Calu3 (cell line): ENCODE measurements around the gene GET4. TPM values are rescaled to one million over a fixed set of nuclear protein-coding genes. Genes with fewer than 3 reads are reported as not detected.

ENCODE experiments used
- BruUV-seq: library from RNA; stranded (reverse); fragments of 400-500 nt; replicated peaks from 2 replicates; lab custom pipeline; 2021; lab: Mats Ljungman, UMichigan
- CTCF ChIA-PET: fragments of 300-600 bp; sonication (Branson Sonifier 250); formaldehyde crosslinking; loops from one replicate; lab custom pipeline; 2022; ENCODE audit warnings: antibody characterized with exemption; lab: Charles Lee
- DNase-seq: peaks from one replicate; pipeline ENCODE4 v3.0.0; 2022
- H3K27ac Mint-ChIP-seq: one replicate; pipeline ENCODE4 v1.8.0; 2022; ENCODE audit warnings: mixed read lengths; ENCODE audit not compliant: unreplicated experiment
- H3K27me3 Mint-ChIP-seq: one replicate; pipeline ENCODE4 v1.8.0; 2022; ENCODE audit warnings: mixed read lengths; ENCODE audit not compliant: unreplicated experiment
- H3K36me3 Mint-ChIP-seq: one replicate; pipeline ENCODE4 v1.8.0; 2022; ENCODE audit warnings: mild to moderate bottlenecking, moderate library complexity, mixed read lengths; ENCODE audit not compliant: insufficient read depth, unreplicated experiment
- H3K4me1 Mint-ChIP-seq: one replicate; pipeline ENCODE4 v1.8.0; 2022; ENCODE audit warnings: mild to moderate bottlenecking, low read depth, mixed read lengths; ENCODE audit not compliant: unreplicated experiment
- H3K4me3 Mint-ChIP-seq: one replicate; pipeline ENCODE4 v1.8.0; 2022; ENCODE audit warnings: mild to moderate bottlenecking, low read depth, moderate library complexity, mixed read lengths; ENCODE audit not compliant: unreplicated experiment
- H3K9me3 Mint-ChIP-seq: one replicate; pipeline ENCODE4 v1.8.0; 2022; ENCODE audit warnings: low read depth, mixed read lengths; ENCODE audit not compliant: unreplicated experiment
- CTCF ChIP-seq: fragments of 200-600 bp; IDR thresholded peaks from one replicate; pipeline ENCODE4 v1.8.0; 2022; ENCODE audit warnings: antibody characterized with exemption; ENCODE audit not compliant: unreplicated experiment
- intact Hi-C: fragments of 100-400 bp; cut with micrococcal nuclease; formaldehyde crosslinking; loops from one replicate; pipeline ENCODE4 v1.10.0; 2022; ENCODE audit not compliant: unreplicated experiment
- total RNA-seq: library from RNA; stranded (reverse); gene quantifications from 2 replicates; pipeline ENCODE4 v1.2.3, GENCODE V29; 2022

Gene GET4
- total RNA-seq, 1 experiment from 2014 or later, result 145 TPM

- no peaks in the 10 kb centered on the region for H3K9me3 Mint-ChIP-seq
- BruUV-seq, result no TSS peak
- H3K27ac Mint-ChIP-seq, result no peak overlapping the region
- H3K36me3 Mint-ChIP-seq, result peaks cover 68% of the 10 kb centered on the region
- no peak for TF ChIP-seq CTCF
- no peak for DNase-seq
- intact Hi-C loops, result no loop called here
- H3K27me3 Mint-ChIP-seq, result no peaks in the 10 kb centered on the region
- no peak overlapping the region for H3K4me3 Mint-ChIP-seq
- no peaks in the 10 kb centered on the region for H3K4me1 Mint-ChIP-seq
- CTCF ChIA-PET, result interaction anchor here (1.6 kb wide), 1 partner anchor 10 kb away, joined by 3 read pairs; no protein-coding TSS in a partner anchor
Measured at GRCh38 chr7:843230-843629, 33.1 kb upstream of the GET4 start.

GRCh38 chr7:844043-844442 lies 32.3 kb upstream of the GET4 start:
- Mint-ChIP-seq H3K27ac (no peak overlapping the region), H3K27me3 (no peaks in the 10 kb centered on the region), H3K4me1 (no peaks in the 10 kb centered on the region), H3K9me3 (no peaks in the 10 kb centered on the region), H3K36me3 (peaks cover 68% of the 10 kb centered on the region), H3K4me3 (no peak overlapping the region)
- DNase-seq, result no peak
- no TSS peak for BruUV-seq
- no peak for TF ChIP-seq CTCF
- intact Hi-C loops, result no loop called here
- CTCF ChIA-PET, result no interaction called here

- intact Hi-C loops, result no loop called here
- CTCF ChIA-PET, result no interaction called here
- no peaks in the 10 kb centered on the region for H3K27me3 Mint-ChIP-seq
- peaks cover 69% of the 10 kb centered on the region for H3K36me3 Mint-ChIP-seq
- H3K27ac Mint-ChIP-seq, result no peak overlapping the region
- no peak for TF ChIP-seq CTCF
- H3K9me3 Mint-ChIP-seq, result no peaks in the 10 kb centered on the region
- H3K4me1 Mint-ChIP-seq, result no peaks in the 10 kb centered on the region
- DNase-seq, result no peak
- no peak overlapping the region for H3K4me3 Mint-ChIP-seq
- BruUV-seq, result no TSS peak
Measured at GRCh38 chr7:844514-844913, 31.8 kb upstream of the GET4 start.

GRCh38 chr7:845091-845490 lies 31.3 kb upstream of the GET4 start:
- Mint-ChIP-seq H3K27ac (no peak overlapping the region), H3K36me3 (peaks cover 69% of the 10 kb centered on the region), H3K9me3 (no peaks in the 10 kb centered on the region), H3K27me3 (no peaks in the 10 kb centered on the region), H3K4me1 (no peaks in the 10 kb centered on the region), H3K4me3 (no peak overlapping the region)
- intact Hi-C loops, result no loop called here
- no peak for TF ChIP-seq CTCF
- CTCF ChIA-PET, result no interaction called here
- no peak for DNase-seq
- no TSS peak for BruUV-seq
